Measurements from ENCODE around the gene METRN. TPM values are rescaled to one million over a fixed set of nuclear protein-coding genes. Genes with fewer than 3 reads are reported as not detected.

Gene METRN
- total and polyA plus RNA-seq, 2 of the 4 experiments (the other 2 are of a cell fraction): 6.1 to 48.2 TPM

DNA sequence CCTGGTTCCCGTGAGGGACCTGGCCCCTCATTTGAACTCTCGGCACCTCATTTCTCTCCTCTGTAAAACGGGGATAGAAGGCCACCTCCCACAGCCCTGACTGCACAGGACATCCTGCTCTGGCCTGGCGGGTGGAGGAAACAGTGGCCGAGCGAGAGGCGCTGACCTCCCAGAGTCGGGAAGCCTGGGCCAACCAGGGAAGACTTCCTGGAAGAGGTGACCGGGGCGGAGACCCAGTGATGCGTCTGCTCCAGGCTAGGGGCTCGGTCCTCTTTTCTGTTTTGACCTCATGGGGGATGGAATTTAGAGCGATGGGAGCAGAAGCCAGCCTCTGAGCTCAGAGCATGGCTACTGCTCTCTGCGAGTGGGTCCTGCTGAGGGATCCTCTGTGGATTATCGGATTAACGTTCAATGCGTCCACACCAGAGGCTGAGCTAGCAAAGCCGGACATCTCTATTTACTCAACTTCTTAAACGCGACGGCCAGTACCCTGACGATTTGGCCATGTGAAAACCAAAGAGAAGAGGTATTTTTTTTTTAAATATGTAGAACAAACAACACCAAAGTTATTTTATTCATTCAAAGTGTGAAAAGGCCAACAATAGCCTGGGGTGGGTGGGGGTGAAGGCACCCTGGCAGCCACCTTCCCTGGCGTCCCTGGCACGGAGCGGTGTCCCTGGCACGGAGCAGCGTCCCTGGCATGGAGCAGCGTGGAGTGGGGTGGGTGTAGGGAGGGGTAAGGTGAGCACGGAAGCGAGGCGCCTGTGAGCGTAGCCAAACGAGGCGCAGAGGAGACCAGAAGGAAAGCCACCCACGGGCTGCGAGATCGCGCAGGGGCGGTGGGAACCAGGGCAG is 36.5 kb downstream of the METRN start:
- Histone ChIP-seq H4K8ac (ENCODE audit: low read depth in 2 of 2, low read length in 2 of 2) (no peak overlapping the region), H2AFZ (replicated peaks; ENCODE audit: low read length, poor library complexity) (no peak overlapping the region), H3K36me3 (ENCODE audit: control insufficient read depth, insufficient read depth, low read length) (no peaks in the 10 kb centered on the region), H3K27ac (ENCODE audit: insufficient read depth, low read length) (no peak overlapping the region), H2BK20ac (ENCODE audit: low read depth, low read length) (no peak overlapping the region), H3K23ac (ENCODE audit: low read depth, low read length) (no peak overlapping the region), H4K20me1 (ENCODE audit: insufficient read depth, low read length) (no peaks in the 10 kb centered on the region), H2BK5ac (ENCODE audit: low read depth, low read length, poor library complexity, severe bottlenecking) (no peak overlapping the region), H3K79me1 (ENCODE audit: low read depth in 1 of 2, low read length in 2 of 2) (no peaks in the 10 kb centered on the region), H3K9ac (ENCODE audit: low read depth, low read length) (no peak overlapping the region), H3K56ac (ENCODE audit: extremely low read depth, insufficient read depth, low read length) (no peak overlapping the region), H3K9me1 (ENCODE audit: insufficient read depth, low read length) (no peaks in the 10 kb centered on the region), H3K4me1 (ENCODE audit: control insufficient read depth, insufficient read depth, low read length) (no peaks in the 10 kb centered on the region), H3K9me3 (ENCODE audit: control insufficient read depth, insufficient read depth, low read length) (peaks cover 2% of the 10 kb centered on the region), H3K14ac (replicated peaks; ENCODE audit: low read depth, low read length) (no peak overlapping the region), H3K4me3 (ENCODE audit: insufficient read depth, low read depth, low read length) (no peak overlapping the region), H4K5ac (ENCODE audit: low read depth, low read length) (no peak overlapping the region), H3K18ac (ENCODE audit: low read depth, low read length) (no peak overlapping the region), H3K4me2 (ENCODE audit: low read depth, low read length) (no peak overlapping the region), H2AK5ac (ENCODE audit: low read depth, low read length) (no peak overlapping the region), H2AK9ac (replicated peaks; ENCODE audit: low read depth, low read length, poor library complexity) (no peak overlapping the region), H4K91ac (ENCODE audit: insufficient read depth, low read depth, low read length) (no peak overlapping the region), H2BK15ac (ENCODE audit: low read depth, low read length) (no peak overlapping the region), H2BK120ac (ENCODE audit: low read depth, low read length) (no peak overlapping the region), H3K27me3 (ENCODE audit: control insufficient read depth, insufficient read depth, low read length) (peaks cover 11% of the 10 kb centered on the region), H3K4ac (ENCODE audit: low read depth, low read length) (no peak overlapping the region)
- no peak for DNase-seq
- POLR2A ChIA-PET (ENCODE audit: unreplicated experiment): no interaction called here
- no peak for ATAC-seq (ENCODE audit: low read depth)
- intact Hi-C loops (cut with micrococcal nuclease): no loop called here
- in situ Hi-C loops (cut with MboI; ENCODE audit: low sequenced_read_pairs): no loop called here
- TF ChIP-seq ELK1 (IDR thresholded peaks at IDR 0.05; ENCODE audit: borderline replicate concordance, low read depth, low read length) (no peak), NFE2L2 (IDR thresholded peaks at IDR 0.05; ENCODE audit: low read depth, low read length) (no peak), MXI1 (IDR thresholded peaks at IDR 0.05; ENCODE audit: borderline replicate concordance, low read depth, low read length) (no peak), RAD21 (IDR thresholded peaks at IDR 0.05; ENCODE audit: low read length) (no peak), POLR2A (IDR thresholded peaks at IDR 0.05; ENCODE audit: low read depth, low read length) (no peak), MAZ (IDR thresholded peaks at IDR 0.05; ENCODE audit: borderline replicate concordance, low read depth, low read length) (no peak), CTCF (conservative IDR thresholded peaks at IDR 0.05; ENCODE audit: low read depth, low read length) (no peak), FOS (IDR thresholded peaks at IDR 0.05; ENCODE audit: low read depth, low read length) (no peak), CHD1 (IDR thresholded peaks at IDR 0.05; ENCODE audit: low read depth, low read length) (no peak), RFX5 (IDR thresholded peaks at IDR 0.05; ENCODE audit: low read depth, low read length) (no peak), BHLHE40 (IDR thresholded peaks at IDR 0.05; ENCODE audit: low read depth, low read length) (no peak)
- TF ChIP-seq, protein P1, sequence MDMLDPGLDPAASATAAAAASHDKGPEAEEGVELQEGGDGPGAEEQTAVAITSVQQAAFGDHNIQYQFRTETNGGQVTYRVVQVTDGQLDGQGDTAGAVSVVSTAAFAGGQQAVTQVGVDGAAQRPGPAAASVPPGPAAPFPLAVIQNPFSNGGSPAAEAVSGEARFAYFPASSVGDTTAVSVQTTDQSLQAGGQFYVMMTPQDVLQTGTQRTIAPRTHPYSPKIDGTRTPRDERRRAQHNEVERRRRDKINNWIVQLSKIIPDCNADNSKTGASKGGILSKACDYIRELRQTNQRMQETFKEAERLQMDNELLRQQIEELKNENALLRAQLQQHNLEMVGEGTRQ (IDR thresholded peaks at IDR 0.05; ENCODE audit: low read depth, low read length): no peak
- CTCF ChIA-PET: no interaction called here
- dilution Hi-C loops (cut with HindIII; ENCODE audit: low sequenced_read_pairs, unreplicated experiment): no loop called here
- WGBS, 2 experiments (ENCODE audit: extremely low coverage in 2 of 2, insufficient read length in 1 of 2): 56% methylated on average over 15 of the region's 39 CpGs; no CpG with 5 or more reads in 1 of the 2 experiments
- BruUV-seq (replicated peaks): no TSS peak
